Fibroblast of lung (primary cell): ENCODE measurements around the gene ZNF512.

Source experiments
- EZH2 ChIP-seq: IDR thresholded peaks from 2 replicates; pipeline ENCODE4 v1.5.1; 2012; ENCODE audit warnings: low read length, control low read depth, mild to moderate bottlenecking; ENCODE audit errors: missing control alignments
- TF ChIP-seq, protein P1 (sequence below), 2 donors: IDR thresholded peaks in 1 of 2; conservative IDR thresholded peaks in 1 of 2; 1 replicate in 1 of 2; 2 replicates in 1 of 2; pipeline ENCODE4 v1.5.1; 2011 to 2012; ENCODE audit warnings: low read length in 2 of 2, control low read depth in 1 of 2, inconsistent platforms in 1 of 2, low read depth in 1 of 2, mild to moderate bottlenecking in 1 of 2

DNA sequence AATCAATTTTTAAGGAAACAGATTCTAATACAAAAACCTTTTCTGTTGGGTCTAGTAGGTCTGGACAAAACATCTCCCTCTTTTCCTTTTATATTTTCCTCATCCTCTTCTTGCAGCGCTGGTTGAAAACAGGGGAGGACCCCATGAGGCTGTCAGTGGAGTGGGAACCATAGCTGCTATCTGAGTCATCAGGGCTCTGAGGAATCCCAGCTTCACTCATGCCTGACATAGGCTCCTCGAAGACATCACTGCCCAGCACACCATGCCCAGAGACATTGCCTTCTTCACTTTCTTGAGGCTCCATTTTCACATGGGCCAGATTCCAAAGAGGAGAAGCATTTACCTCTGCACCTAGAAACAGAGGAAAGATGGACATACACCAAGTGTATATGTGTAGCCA is 70.6 kb downstream of the ZNF512 start:
- TF ChIP-seq, protein P1, sequence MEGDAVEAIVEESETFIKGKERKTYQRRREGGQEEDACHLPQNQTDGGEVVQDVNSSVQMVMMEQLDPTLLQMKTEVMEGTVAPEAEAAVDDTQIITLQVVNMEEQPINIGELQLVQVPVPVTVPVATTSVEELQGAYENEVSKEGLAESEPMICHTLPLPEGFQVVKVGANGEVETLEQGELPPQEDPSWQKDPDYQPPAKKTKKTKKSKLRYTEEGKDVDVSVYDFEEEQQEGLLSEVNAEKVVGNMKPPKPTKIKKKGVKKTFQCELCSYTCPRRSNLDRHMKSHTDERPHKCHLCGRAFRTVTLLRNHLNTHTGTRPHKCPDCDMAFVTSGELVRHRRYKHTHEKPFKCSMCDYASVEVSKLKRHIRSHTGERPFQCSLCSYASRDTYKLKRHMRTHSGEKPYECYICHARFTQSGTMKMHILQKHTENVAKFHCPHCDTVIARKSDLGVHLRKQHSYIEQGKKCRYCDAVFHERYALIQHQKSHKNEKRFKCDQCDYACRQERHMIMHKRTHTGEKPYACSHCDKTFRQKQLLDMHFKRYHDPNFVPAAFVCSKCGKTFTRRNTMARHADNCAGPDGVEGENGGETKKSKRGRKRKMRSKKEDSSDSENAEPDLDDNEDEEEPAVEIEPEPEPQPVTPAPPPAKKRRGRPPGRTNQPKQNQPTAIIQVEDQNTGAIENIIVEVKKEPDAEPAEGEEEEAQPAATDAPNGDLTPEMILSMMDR (conservative IDR thresholded peaks at IDR 0.05 in 1 of 2, IDR thresholded peaks at IDR 0.05 in 1 of 2; ENCODE audit: low read depth in 1 of 2, low read length in 2 of 2) = no peak
- no peak for TF ChIP-seq EZH2
